Loucy (cell line): Measurements from ENCODE around the gene RERE.

Experiments
- CTCF ChIP-seq: fragments of 200-600 bp; sonication (generic); conservative IDR thresholded peaks from 2 replicates; pipeline ENCODE4 v1.5.1; 2014; ENCODE audit warnings: mild to moderate bottlenecking, antibody characterized with exemption, low read length
- EZH2phosphoT487 ChIP-seq: fragments of 200-600 bp; IDR thresholded peaks from 2 replicates; pipeline ENCODE4 v1.6.1; 2018; ENCODE audit warnings: antibody characterized with exemption, mild to moderate bottlenecking, moderate library complexity, borderline replicate concordance

DNA sequence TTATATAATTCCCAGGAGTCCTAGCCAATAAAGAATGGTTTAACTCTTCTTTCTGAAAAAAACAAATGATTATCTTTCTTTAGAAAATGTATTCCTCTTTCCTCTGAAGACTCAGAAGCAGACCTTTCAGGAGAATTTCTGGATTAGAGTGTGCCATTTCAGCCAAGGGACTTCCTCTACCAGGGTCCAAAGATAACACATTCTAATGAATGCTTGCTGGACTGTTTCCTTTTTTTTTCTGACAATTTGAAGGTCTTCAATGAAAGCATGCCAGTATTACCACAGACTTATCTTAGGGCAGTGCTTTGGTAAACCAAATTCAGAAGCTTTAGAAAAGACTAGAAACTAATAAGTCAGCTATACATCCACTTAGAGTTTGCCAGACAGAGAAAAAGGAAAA is 80.5 kb downstream of the RERE start:
- TF ChIP-seq CTCF, result no peak
- TF ChIP-seq EZH2phosphoT487, result no peak
